Activated T-cell treated with anti-CD3 and anti-CD28 coated beads, Interleukin-2, amount 50 U/mL, for 72 hours (primary cell): ENCODE measurements around the gene HERC4. TPM values are rescaled to one million over a fixed set of nuclear protein-coding genes. Genes with fewer than 3 reads are reported as not detected.

ENCODE experiments used
- ATAC-seq, 2 donors: fragments of 150-1000 bp; cut with Tn5 transposase; replicated peaks in 1 of 2; 2 replicates each; pipeline ENCODE4 v1.10.0; 2021; ENCODE audit warnings: moderate library complexity in 2 of 2, mild to moderate bottlenecking in 1 of 2
- DNase-seq, 2 donors: peaks; one replicate each; pipeline ENCODE4 v3.0.0; 2021 to 2022; ENCODE audit warnings: mixed read lengths in 1 of 2
- H3K27ac Mint-ChIP-seq: one replicate; pipeline ENCODE4 v1.8.0; 2022; ENCODE audit warnings: mild to moderate bottlenecking, moderate library complexity, mixed read lengths
- H3K27me3 Mint-ChIP-seq: one replicate; pipeline ENCODE4 v1.8.0; 2022; ENCODE audit warnings: low read depth, mixed read lengths
- H3K36me3 Mint-ChIP-seq, 2 donors: one replicate each; pipeline ENCODE4 v1.8.0; 2022; ENCODE audit warnings: mixed read lengths in 2 of 2, mild to moderate bottlenecking in 1 of 2; ENCODE audit not compliant: insufficient read depth in 2 of 2
- H3K4me1 Mint-ChIP-seq: one replicate; pipeline ENCODE4 v1.8.0; 2022; ENCODE audit warnings: low read depth, mixed read lengths
- H3K4me3 Mint-ChIP-seq, 2 donors: one replicate each; pipeline ENCODE4 v1.8.0; 2022; ENCODE audit warnings: mild to moderate bottlenecking in 2 of 2, mixed read lengths in 2 of 2, moderate library complexity in 2 of 2
- H3K9me3 Mint-ChIP-seq, 2 donors: one replicate each; pipeline ENCODE4 v1.8.0; 2022; ENCODE audit warnings: mixed read lengths in 2 of 2
- total RNA-seq, 2 donors: library from RNA; stranded (reverse); gene quantifications; one replicate each; pipeline ENCODE4 v1.2.3, GENCODE V29; 2022

The HERC4 gene
- total RNA-seq, 2 donors from 2014 or later = 73.5 to 85.6 TPM

DNA sequence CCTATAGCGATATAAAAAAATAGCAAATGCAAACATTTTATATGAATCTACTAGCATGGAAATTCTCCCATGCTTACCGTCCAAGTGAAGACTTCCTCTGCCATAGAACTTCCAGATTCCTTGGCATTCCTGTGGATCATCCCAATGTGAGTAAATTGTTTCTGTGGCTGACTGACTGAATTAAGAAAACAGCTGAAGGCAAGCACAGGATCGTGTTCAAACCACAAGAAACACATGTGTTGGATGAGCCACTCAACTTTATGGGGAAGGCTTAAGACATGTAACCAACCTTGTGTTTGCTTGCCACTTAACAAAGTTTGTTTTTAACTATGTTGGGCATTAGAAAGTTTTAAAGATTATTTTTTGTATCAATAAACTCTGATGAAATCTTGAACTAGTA is 31.6 kb upstream of the HERC4 start:
- ATAC-seq (no peak), DNase-seq (no peak)
- Mint-ChIP-seq H3K4me3 (no peak overlapping the region), H3K27me3 (no peaks in the 10 kb centered on the region), H3K36me3 (no peaks in the 10 kb centered on the region), H3K4me1 (no peaks in the 10 kb centered on the region), H3K27ac (no peak overlapping the region), H3K9me3 (no peaks in the 10 kb centered on the region)

DNA sequence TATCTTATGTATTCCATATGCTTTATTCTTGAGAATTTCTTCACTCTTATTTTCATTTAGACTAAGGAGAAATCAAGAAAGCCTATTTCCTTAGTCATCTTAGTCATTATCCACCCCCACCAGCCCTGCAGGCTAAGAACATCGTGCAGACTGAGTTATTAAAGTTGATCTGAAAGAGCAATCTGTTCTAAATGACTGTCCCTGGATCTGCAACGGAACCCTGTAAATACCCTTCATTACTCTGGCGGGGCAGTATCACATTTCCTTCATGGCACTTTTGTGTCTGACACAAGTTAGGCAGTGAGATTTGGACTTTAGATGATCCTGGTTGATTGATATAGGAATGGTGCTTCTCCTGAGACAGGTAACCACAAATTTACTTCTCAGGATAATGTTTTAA is 30.7 kb upstream of the HERC4 start:
- Mint-ChIP-seq H3K27me3 (no peaks in the 10 kb centered on the region), H3K27ac (no peak overlapping the region), H3K9me3 (no peaks in the 10 kb centered on the region), H3K4me3 (no peak overlapping the region), H3K4me1 (no peaks in the 10 kb centered on the region), H3K36me3 (no peaks in the 10 kb centered on the region)
- ATAC-seq (no peak), DNase-seq (no peak)

DNA sequence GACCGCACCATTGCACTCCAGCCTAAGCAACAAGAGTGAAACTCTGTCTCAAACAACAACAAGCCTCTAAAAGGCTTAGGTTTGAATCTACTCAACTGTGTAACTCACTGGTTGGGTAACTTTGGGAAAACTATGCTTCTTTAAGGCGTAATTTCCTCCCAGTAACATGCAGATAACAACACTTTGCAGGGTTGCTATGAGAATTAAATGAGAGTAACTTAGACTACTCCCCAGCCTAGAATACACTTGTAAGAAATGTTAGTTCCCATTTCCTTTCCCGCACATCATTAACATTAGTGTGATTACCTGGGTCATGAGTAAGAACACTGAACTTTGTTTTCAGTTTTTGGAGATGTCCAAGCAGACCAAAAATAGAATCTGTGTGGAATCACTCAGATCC is 28.8 kb upstream of the HERC4 start:
- no peaks in the 10 kb centered on the region for H3K4me1 Mint-ChIP-seq
- no peaks in the 10 kb centered on the region for H3K9me3 Mint-ChIP-seq
- no peak overlapping the region for H3K27ac Mint-ChIP-seq
- H3K4me3 Mint-ChIP-seq = no peak overlapping the region
- no peaks in the 10 kb centered on the region for H3K27me3 Mint-ChIP-seq
- H3K36me3 Mint-ChIP-seq = no peaks in the 10 kb centered on the region
- ATAC-seq = no peak
- DNase-seq = no peak

DNA sequence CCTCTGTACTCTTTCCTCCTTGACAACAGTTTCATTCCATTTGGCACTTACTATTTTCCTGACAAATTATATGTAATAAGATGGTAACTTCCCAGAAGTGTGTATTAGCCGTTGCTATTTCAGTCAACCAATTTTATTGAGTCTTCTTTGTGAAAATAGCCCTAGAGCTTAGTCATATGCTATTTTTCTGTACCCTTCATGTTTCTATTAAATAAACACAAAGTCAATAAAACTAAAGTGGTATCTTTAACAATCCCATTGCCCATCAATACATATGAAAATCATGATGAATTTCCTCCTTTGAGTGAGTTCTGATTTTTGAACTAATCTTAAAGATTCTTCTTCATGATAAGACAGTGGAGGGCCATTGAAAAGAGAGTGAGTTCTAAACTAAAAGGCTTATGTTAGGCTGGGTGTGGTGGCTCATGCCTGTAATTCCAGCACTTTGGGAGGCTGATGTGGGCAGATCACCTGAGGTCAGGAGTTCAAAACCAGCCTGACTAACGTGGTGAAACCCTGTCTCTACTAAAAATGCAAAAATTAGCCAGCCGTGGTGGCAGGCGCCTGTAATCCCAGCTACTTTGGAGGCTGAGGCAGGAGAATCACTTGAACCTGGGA is 28.3 kb upstream of the HERC4 start:
- no peak for ATAC-seq
- DNase-seq = no peak
- H3K27ac Mint-ChIP-seq = no peak overlapping the region
- no peaks in the 10 kb centered on the region for H3K27me3 Mint-ChIP-seq
- H3K4me1 Mint-ChIP-seq = no peaks in the 10 kb centered on the region
- no peaks in the 10 kb centered on the region for H3K9me3 Mint-ChIP-seq
- no peak overlapping the region for H3K4me3 Mint-ChIP-seq
- H3K36me3 Mint-ChIP-seq = no peaks in the 10 kb centered on the region

DNA sequence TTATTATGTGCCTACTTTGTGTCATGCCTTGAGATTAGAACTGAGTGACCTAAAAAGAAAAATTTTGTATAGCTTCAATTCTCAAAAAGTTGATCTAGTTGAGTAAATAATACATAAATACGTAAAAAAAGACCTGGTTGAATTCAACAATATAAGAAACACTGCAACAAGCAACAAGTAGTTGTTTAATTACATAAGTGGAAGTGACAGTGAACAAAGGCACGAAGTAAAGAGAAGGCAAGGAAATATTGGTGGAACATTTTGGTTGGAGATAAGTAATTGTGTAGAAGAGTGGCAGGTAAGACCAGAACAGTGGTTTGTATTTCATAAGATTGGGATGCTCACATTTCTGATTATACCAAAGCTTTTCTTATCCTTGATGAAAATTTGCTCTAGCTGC is 26.0 kb upstream of the HERC4 start:
- Mint-ChIP-seq H3K27ac (no peak overlapping the region), H3K36me3 (no peaks in the 10 kb centered on the region), H3K27me3 (no peaks in the 10 kb centered on the region), H3K4me1 (no peaks in the 10 kb centered on the region), H3K9me3 (no peaks in the 10 kb centered on the region), H3K4me3 (no peak overlapping the region)
- DNase-seq = no peak
- ATAC-seq = no peak

DNA sequence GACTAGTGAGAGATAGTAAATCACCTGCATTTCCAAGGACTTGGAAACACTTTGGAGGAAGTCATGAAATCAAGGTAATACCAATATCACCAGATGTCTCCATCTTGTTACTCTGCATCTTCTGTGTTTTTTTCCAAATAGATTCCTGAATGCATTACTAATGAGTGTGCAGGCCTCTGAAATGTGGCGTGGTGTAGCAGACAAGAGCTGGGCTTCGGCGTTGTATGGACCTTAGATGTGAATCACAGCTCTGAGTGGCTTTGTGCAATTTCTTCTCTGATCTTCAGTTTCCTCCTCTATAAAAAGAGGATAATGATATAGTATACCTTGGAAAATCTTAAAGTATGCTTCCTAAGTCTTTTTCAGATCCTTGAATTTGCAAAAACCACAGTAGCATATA is 24.7 kb upstream of the HERC4 start:
- DNase-seq (no peak), ATAC-seq (no peak)
- no peaks in the 10 kb centered on the region for H3K36me3 Mint-ChIP-seq
- no peak overlapping the region for H3K4me3 Mint-ChIP-seq
- no peaks in the 10 kb centered on the region for H3K9me3 Mint-ChIP-seq
- H3K27ac Mint-ChIP-seq = no peak overlapping the region
- H3K4me1 Mint-ChIP-seq = peaks cover 3% of the 10 kb centered on the region
- H3K27me3 Mint-ChIP-seq = no peaks in the 10 kb centered on the region

DNA sequence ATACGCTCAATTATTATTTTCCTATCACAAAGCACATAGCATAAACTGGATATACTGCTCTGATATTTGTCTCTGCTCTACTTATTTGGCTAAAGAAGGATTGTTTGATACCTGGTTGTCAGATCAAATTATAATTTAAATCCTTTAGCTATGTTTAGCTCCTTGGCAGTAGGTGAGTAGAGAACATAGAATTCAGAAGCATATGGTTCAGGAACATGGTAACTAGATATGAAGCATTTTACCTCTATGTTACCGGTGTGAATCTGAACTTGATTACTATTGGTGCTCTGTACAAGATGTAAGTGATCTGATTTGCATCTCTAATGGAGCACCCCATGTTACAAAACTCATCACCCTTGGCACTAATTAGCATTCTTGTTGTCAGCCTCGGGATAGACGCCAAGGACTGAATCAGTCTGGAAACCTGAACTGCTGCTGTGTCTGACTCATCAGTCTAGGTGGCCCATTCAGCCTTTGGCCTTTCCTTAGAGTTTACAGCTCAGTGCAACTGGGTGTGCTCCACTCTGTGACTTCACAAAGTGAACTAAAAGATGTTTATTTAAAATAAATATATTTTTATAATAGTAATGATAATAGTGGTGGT is 21.9 kb upstream of the HERC4 start:
- H3K27me3 Mint-ChIP-seq = no peaks in the 10 kb centered on the region
- DNase-seq (no peak), ATAC-seq (no peak)
- H3K4me1 Mint-ChIP-seq = peaks cover 4% of the 10 kb centered on the region
- no peak overlapping the region for H3K4me3 Mint-ChIP-seq
- H3K9me3 Mint-ChIP-seq = no peaks in the 10 kb centered on the region
- no peak overlapping the region for H3K27ac Mint-ChIP-seq
- H3K36me3 Mint-ChIP-seq = no peaks in the 10 kb centered on the region

DNA sequence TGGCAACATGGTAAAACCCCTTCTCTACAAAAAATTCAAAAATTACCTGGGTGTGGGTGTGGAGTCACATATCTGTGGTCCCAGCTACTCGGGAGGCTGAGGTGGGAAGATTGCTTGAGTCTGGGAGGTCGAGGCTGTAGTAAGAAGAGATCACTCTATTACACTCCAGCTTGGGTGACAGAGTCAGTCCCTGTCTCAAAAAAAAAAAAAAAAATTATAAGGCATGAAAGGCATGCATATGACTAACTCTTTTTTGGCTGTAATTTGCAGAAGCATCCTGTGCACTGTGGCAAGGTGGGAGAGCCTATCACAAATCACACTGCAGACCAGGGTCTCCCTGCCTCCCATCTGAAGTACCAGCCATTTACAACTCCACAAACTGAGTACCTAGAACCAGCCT is 20.1 kb upstream of the HERC4 start:
- no peaks in the 10 kb centered on the region for H3K36me3 Mint-ChIP-seq
- ATAC-seq (no peak), DNase-seq (no peak)
- H3K27ac Mint-ChIP-seq = no peak overlapping the region
- H3K27me3 Mint-ChIP-seq = no peaks in the 10 kb centered on the region
- peaks cover 4% of the 10 kb centered on the region for H3K4me1 Mint-ChIP-seq
- no peaks in the 10 kb centered on the region for H3K9me3 Mint-ChIP-seq
- H3K4me3 Mint-ChIP-seq = no peak overlapping the region

DNA sequence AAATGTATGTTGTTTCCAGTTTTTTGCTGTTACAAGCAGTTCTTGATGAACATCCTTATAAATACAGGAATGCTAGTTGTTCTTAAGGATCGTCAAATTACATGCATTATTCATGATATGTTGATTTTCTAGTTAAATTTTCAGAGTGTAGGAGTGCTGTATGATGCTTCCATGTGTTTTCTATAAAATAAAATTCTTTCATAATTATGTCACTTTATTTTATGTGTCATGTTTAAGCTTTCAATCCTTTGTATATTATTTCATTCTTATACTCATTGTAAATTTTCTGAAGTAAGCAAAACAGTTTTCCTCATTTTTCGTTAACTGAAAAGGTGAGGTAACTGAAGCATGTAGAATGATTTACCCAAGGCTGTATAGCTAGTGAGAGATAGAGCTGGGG is 17.4 kb upstream of the HERC4 start:
- H3K27ac Mint-ChIP-seq = no peak overlapping the region
- no peaks in the 10 kb centered on the region for H3K9me3 Mint-ChIP-seq
- no peak overlapping the region for H3K4me3 Mint-ChIP-seq
- no peaks in the 10 kb centered on the region for H3K27me3 Mint-ChIP-seq
- no peaks in the 10 kb centered on the region for H3K36me3 Mint-ChIP-seq
- no peak for ATAC-seq
- H3K4me1 Mint-ChIP-seq = peaks cover 23% of the 10 kb centered on the region
- no peak for DNase-seq

DNA sequence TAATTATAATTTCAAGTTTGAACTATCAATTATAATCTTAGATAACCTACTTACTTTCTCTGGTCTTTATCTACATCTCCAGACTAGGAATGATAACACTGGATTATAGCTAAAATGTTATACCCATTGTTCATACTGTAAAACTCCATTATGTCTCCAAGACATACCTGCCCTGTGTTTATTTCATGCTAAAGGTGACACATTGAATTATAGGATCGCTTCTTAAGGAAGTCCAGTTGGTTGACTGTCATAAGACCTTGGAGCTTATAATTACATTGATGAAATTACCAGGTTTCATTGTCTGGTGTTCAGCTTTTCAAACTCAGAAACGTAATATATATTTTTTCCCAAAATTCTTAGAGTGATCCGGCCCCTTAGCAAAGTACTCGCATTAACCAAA is 15.5 kb upstream of the HERC4 start:
- Mint-ChIP-seq H3K4me1 (peaks cover 23% of the 10 kb centered on the region), H3K27me3 (no peaks in the 10 kb centered on the region), H3K36me3 (no peaks in the 10 kb centered on the region), H3K27ac (no peak overlapping the region), H3K4me3 (no peak overlapping the region), H3K9me3 (no peaks in the 10 kb centered on the region)
- DNase-seq (no peak), ATAC-seq (no peak)

DNA sequence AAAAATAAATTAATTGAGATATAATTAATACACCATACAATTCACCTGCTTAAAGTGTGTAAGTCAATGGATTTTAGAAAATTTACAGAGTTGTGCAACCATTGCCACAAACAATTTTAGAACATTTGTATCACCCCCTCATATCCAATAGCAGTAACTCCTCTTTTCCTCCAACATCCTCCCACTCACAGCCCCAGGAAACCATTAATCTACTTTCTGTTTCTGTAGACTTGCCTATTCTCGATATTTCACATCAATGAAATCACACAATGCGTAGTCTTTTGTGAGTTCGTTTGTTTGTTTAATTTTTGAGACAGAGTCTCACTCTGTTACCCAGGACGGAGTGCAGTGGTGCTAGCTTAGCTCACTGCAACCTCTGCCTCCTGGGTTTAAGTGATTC is 13.7 kb upstream of the HERC4 start:
- no peak overlapping the region for H3K27ac Mint-ChIP-seq
- H3K27me3 Mint-ChIP-seq = no peaks in the 10 kb centered on the region
- peak in 1 of 2 donors; percentile 19 for DNase-seq
- ATAC-seq = peak; percentile 62 to 77
- peaks cover 19% of the 10 kb centered on the region for H3K4me1 Mint-ChIP-seq
- H3K4me3 Mint-ChIP-seq = peak overlapping the region; percentile 5 to 9
- no peaks in the 10 kb centered on the region for H3K9me3 Mint-ChIP-seq
- no peaks in the 10 kb centered on the region for H3K36me3 Mint-ChIP-seq

DNA sequence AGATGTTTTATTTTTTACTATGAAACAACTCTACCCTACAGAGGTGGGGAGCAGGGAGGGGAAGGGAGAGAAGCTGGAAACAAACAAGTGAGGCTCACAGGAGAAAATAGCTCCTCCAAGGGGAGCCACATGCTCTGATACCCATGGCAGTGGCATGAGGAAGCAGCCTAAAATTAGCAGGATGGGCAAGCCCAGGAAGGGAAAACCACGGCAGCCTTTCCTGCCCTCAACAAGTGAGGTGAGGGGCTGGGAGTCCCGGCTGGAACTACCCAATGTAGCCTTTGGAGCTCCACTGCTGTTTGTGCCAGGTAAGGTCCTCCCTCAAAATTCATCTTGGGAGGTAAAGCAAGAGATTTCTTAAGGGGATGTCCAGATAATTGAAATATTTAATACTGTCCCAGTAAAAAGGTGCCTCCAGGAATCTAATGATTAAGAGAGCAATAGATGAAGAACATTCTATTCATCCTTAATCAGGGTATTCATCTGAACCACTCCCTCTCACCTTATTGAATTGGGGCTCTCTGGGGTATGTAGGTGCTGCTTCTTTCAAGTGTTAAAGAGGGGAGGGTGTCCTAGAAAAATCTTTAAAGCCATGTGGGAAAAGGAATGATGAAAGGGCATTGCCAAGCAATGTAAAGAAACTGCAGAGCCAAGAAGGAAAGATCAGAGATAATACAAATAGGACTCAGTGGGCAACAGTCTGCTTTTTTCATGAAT is 12.8 kb upstream of the HERC4 start:
- no peaks in the 10 kb centered on the region for H3K9me3 Mint-ChIP-seq

DNA sequence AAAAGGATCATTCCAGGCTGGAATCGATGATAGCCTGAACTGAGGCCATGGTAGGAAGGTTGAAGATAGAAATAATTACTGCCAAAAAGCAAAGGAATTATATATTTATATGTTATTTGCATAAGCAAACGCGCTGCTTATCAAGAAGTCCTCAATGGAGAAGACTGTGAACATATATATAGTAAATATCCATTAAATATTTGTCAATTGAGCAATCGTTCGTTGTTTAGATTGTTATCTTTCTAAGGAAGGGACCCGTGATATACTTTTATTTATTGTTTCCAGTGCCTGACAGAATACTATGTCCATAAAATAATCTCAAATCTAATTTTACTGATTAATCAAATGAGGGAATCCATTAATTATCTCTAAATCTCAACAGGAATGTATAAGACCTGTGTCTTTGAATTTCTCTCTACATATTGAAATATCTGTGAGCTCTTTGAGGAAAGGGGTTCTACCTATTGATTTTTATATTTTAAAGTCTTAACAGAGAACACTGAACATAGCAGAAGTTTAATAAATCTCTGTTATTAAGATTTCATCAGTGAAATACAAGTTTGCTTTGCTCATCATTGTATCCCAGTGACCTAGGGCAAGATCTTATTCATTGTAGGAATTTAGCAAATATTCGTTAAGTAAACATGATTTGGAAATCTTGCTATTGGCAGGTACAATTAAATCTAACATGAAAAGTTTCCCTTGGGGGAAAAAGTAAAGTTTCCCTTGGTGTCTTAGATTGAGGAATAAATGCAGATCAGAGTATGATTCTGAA is 12.0 kb upstream of the HERC4 start:
- Mint-ChIP-seq H3K27ac (no peak overlapping the region), H3K4me1 (peaks cover 19% of the 10 kb centered on the region), H3K36me3 (no peaks in the 10 kb centered on the region), H3K9me3 (no peaks in the 10 kb centered on the region), H3K27me3 (peaks cover 7% of the 10 kb centered on the region), H3K4me3 (no peak overlapping the region)
- ATAC-seq (no peak), DNase-seq (no peak)

More for the DNA sequence above, 12.8 kb upstream of the HERC4 start:
- DNase-seq = no peak
- Mint-ChIP-seq H3K36me3 (no peaks in the 10 kb centered on the region), H3K4me3 (no peak overlapping the region), H3K27ac (no peak overlapping the region), H3K27me3 (peaks cover under 1% of the 10 kb centered on the region), H3K4me1 (peaks cover 19% of the 10 kb centered on the region)
- no peak for ATAC-seq
